Vagina (tissue), 2 donors: ENCODE measurements around the gene EEF2K. TPM values are rescaled to one million over a fixed set of nuclear protein-coding genes. Genes with fewer than 3 reads are reported as not detected.
A peak's percentile ranks its signal among the peaks of the same experiment; 100 is the strongest.
"Not testable (repeated sequence)": the region's sequence is repeated elsewhere in the genome, so short reads cannot be mapped to it uniquely, and the experiment has no call there.

ENCODE experiments used
- DNase-seq, 2 donors: peaks; one replicate each; pipeline ENCODE4 v3.0.0-alpha.2; 2017; ENCODE audit errors: extremely low spot score in 2 of 2
- H3K27ac ChIP-seq: fragments of 200-600 bp; sonication (generic); one replicate; pipeline ENCODE4 v1.5.1; 2019
- H3K27me3 ChIP-seq: fragments of 200-600 bp; sonication (generic); one replicate; pipeline ENCODE4 v1.5.1; 2019
- H3K36me3 ChIP-seq, 2 donors: fragments of 200-600 bp; sonication (generic); one replicate each; pipeline ENCODE4 v1.5.1; 2017 to 2019
- H3K4me1 ChIP-seq: fragments of 200-600 bp; sonication (generic); one replicate; pipeline ENCODE4 v1.5.1; 2019
- H3K4me3 ChIP-seq, 2 donors: fragments of 200-600 bp; sonication (generic); 1 replicate in 1 of 2; 2 replicates in 1 of 2; pipeline ENCODE4 v1.5.1; 2016 to 2019
- H3K9me3 ChIP-seq: fragments of 200-600 bp; sonication (generic); one replicate; pipeline ENCODE4 v1.5.1; 2019
- CTCF ChIP-seq, 3 experiments: fragments of 450-650 bp in 2 of 3; fragments of 200-600 bp in 1 of 3; sonication (generic) in 1 of 3; IDR thresholded peaks; one replicate each; pipeline ENCODE4 v1.5.1; 2017 to 2019; ENCODE audit warnings: antibody characterized with exemption in 3 of 3, mild to moderate bottlenecking in 2 of 3, moderate library complexity in 2 of 3
- POLR2A ChIP-seq, 2 donors: fragments of 450-650 bp; IDR thresholded peaks; one replicate each; pipeline ENCODE4 v1.6.1; 2017; ENCODE audit warnings: antibody characterized with exemption in 2 of 2, mild to moderate bottlenecking in 2 of 2, moderate library complexity in 2 of 2
- POLR2AphosphoS5 ChIP-seq, 2 donors: sonication (generic); formaldehyde crosslinking; IDR thresholded peaks; one replicate each; pipeline ENCODE4 v1.9.0; 2017; ENCODE audit warnings: antibody characterized with exemption in 2 of 2, mild to moderate bottlenecking in 2 of 2, low read depth in 1 of 2; ENCODE audit not compliant: insufficient read depth in 1 of 2
- intact Hi-C: fragments of 100-400 bp; cut with DNase I; formaldehyde crosslinking; loops from one replicate; pipeline ENCODE4 v1.15.1; 2023
- total RNA-seq: library from RNA; depleted of rRNA; stranded (reverse); fragments of >200 nt; gene quantifications from one replicate; pipeline ENCODE4 v1.2.3, GENCODE V29; 2016

Gene EEF2K
- total RNA-seq, 1 donor from 2014 or later, result 50.3 TPM

- no peaks in the 10 kb centered on the region for H3K36me3 ChIP-seq
- TF ChIP-seq POLR2AphosphoS5 (IDR thresholded peaks at IDR 0.05; ENCODE audit: insufficient read depth in 1 of 2, low read depth in 1 of 2) (peak; percentile 82 to 97), POLR2A (IDR thresholded peaks at IDR 0.05) (peak in 1 of 2 donors; percentile 14), CTCF (IDR thresholded peaks at IDR 0.05) (peak; percentile 88 to 100 (median 92))
- H3K4me1 ChIP-seq, result peaks cover 49% of the 10 kb centered on the region
- intact Hi-C loops, result loop anchor here (2.0 kb wide), 1 partner anchor 101 kb away; the partner anchor contains the start of gene POLR3E
- H3K4me3 ChIP-seq, result peak overlapping the region; percentile 27 to 50
- no peaks in the 10 kb centered on the region for H3K9me3 ChIP-seq
- peak in 1 of 2 donors; percentile 96 for DNase-seq
- H3K27me3 ChIP-seq, result no peaks in the 10 kb centered on the region
- H3K27ac ChIP-seq, result peak overlapping the region; percentile 90
Observed at GRCh38 chr16:22195695-22196558, 10.2 kb upstream of the EEF2K start.

- intact Hi-C loops, result loop anchor here (2.0 kb wide), 1 partner anchor 100 kb away; the partner anchor contains the start of gene POLR3E
- peaks cover 47% of the 10 kb centered on the region for H3K4me1 ChIP-seq
- H3K27ac ChIP-seq, result not testable (repeated sequence)
Observed at GRCh38 chr16:22196559-22197168, 9.4 kb upstream of the EEF2K start.

GRCh38 chr16:22198547-22199293, 7.4 kb upstream of the EEF2K start:
- Histone ChIP-seq H3K27ac (peak overlapping the region; percentile 85), H3K36me3 (no peaks in the 10 kb centered on the region), H3K4me1 (peaks cover 26% of the 10 kb centered on the region), H3K4me3 (no peak overlapping the region), H3K27me3 (no peaks in the 10 kb centered on the region), H3K9me3 (no peaks in the 10 kb centered on the region)
- intact Hi-C loops, result no loop called here
- DNase-seq, result no peak
- TF ChIP-seq POLR2A (IDR thresholded peaks at IDR 0.05) (no peak), CTCF (IDR thresholded peaks at IDR 0.05) (no peak), POLR2AphosphoS5 (IDR thresholded peaks at IDR 0.05; ENCODE audit: insufficient read depth in 1 of 2, low read depth in 1 of 2) (no peak)

More at GRCh38 chr16:22196559-22197168, 9.4 kb upstream of the EEF2K start:
- H3K9me3 ChIP-seq, H3K36me3 ChIP-seq, H3K27me3 ChIP-seq, DNase-seq: not testable (repeated sequence)
- peak overlapping the region in 1 of 2 donors; percentile 50 for H3K4me3 ChIP-seq

- Histone ChIP-seq H3K27ac (no peak overlapping the region), H3K4me1 (peaks cover 37% of the 10 kb centered on the region), H3K27me3 (no peaks in the 10 kb centered on the region), H3K9me3 (no peaks in the 10 kb centered on the region), H3K4me3 (no peak overlapping the region), H3K36me3 (no peaks in the 10 kb centered on the region)
- DNase-seq, result no peak
- no peak for TF ChIP-seq POLR2A (IDR thresholded peaks at IDR 0.05)
- no peak for TF ChIP-seq POLR2AphosphoS5 (IDR thresholded peaks at IDR 0.05; ENCODE audit: insufficient read depth in 1 of 2, low read depth in 1 of 2)
- no peak for TF ChIP-seq CTCF (IDR thresholded peaks at IDR 0.05)
- intact Hi-C loops, result loop anchor here (10.0 kb wide), 1 partner anchor 173 kb away; the partner anchor contains the start of gene CDR2
Observed at GRCh38 chr16:22202261-22202637, 3.8 kb upstream of the EEF2K start.

GRCh38 chr16:22203091-22203490, 3.0 kb upstream of the EEF2K start:
- intact Hi-C loops, result loop anchor here (10.0 kb wide), 1 partner anchor 172 kb away; the partner anchor contains the start of gene CDR2
- no peaks in the 10 kb centered on the region for H3K27me3 ChIP-seq
- DNase-seq, result no peak
- no peaks in the 10 kb centered on the region for H3K9me3 ChIP-seq
- no peak for TF ChIP-seq POLR2AphosphoS5 (IDR thresholded peaks at IDR 0.05; ENCODE audit: insufficient read depth in 1 of 2, low read depth in 1 of 2)
- TF ChIP-seq CTCF (IDR thresholded peaks at IDR 0.05), result no peak
- TF ChIP-seq POLR2A (IDR thresholded peaks at IDR 0.05), result no peak
- H3K4me3 ChIP-seq, result no peak overlapping the region
- peaks cover 45% of the 10 kb centered on the region for H3K4me1 ChIP-seq
- no peak overlapping the region for H3K27ac ChIP-seq
- no peaks in the 10 kb centered on the region for H3K36me3 ChIP-seq
